C4-2B (cell line): ENCODE data around the gene MSX2.

Source experiments
- ZFX ChIP-seq: fragments of 450-650 bp; IDR thresholded peaks from 2 replicates; pipeline ENCODE4 v1.6.1; 2017
- TF ChIP-seq, protein P1 (sequence below): fragments of 450-650 bp; conservative IDR thresholded peaks from 2 replicates; pipeline ENCODE4 v1.5.1; 2017; ENCODE audit warnings: mild to moderate bottlenecking

DNA sequence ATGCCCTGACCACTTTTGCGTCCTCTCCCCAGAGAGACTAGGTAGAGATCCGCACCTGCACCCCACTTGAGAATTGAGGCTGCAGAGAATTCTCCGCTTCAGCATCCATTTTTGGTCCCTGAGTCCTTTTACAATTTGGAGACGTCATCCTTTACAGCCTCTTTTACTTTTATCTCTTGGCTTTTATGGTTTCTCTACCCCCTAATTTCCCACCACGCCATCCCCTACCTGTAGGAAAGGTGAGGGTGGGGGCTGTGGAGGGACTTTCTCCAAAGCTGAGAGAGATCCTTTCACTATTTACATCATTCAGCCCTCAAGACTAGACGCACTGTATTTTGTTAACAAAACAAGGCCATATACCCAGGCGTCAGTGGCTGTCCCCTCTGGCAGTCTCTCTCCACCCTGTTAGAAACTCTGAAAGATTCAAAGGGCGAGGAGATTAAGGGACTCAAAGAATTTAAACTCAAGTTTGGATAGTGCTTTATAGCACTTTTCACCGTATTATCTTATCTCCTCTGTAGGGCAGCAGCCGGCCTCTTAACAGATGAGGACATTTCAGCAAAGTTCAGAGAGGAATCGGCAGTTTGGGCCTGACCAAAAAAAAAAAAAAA is 1.7 kb downstream of the MSX2 start:
- TF ChIP-seq, protein P1, sequence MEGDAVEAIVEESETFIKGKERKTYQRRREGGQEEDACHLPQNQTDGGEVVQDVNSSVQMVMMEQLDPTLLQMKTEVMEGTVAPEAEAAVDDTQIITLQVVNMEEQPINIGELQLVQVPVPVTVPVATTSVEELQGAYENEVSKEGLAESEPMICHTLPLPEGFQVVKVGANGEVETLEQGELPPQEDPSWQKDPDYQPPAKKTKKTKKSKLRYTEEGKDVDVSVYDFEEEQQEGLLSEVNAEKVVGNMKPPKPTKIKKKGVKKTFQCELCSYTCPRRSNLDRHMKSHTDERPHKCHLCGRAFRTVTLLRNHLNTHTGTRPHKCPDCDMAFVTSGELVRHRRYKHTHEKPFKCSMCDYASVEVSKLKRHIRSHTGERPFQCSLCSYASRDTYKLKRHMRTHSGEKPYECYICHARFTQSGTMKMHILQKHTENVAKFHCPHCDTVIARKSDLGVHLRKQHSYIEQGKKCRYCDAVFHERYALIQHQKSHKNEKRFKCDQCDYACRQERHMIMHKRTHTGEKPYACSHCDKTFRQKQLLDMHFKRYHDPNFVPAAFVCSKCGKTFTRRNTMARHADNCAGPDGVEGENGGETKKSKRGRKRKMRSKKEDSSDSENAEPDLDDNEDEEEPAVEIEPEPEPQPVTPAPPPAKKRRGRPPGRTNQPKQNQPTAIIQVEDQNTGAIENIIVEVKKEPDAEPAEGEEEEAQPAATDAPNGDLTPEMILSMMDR: no peak
- TF ChIP-seq ZFX: no peak
